ENCODE data around the gene HACD1. TPM values are rescaled to one million over a fixed set of nuclear protein-coding genes. Genes with fewer than 3 reads are reported as not detected.
A peak's percentile ranks its signal among the peaks of the same experiment; 100 is the strongest.

HACD1 gene
- total and polyA plus RNA-seq, 8 donors, result 11.5 to 142 (median 24.7) TPM

DNA sequence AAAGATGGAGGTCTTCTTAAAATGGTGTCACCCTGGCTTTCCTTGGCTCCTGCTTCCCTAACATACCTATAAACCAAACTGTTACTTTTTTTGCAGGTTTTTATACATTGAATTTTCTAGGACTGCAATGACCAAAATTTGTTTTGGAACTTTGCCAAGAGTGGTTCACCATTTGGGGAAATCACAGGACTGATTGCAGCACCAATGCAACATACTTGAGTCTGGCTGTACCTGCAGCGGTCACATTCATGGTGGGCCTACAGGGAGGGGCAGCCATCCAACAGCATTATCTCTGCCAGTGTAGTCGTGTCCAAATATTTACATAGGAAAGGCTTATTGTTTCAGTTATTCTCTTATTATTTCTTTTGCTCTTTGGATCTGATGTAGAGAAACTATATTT lies 69.0 kb downstream of the HACD1 start:
- Histone ChIP-seq H3K27ac (no peak overlapping the region), H3K9me3 (no peaks in the 10 kb centered on the region), H3K27me3 (no peaks in the 10 kb centered on the region), H3K36me3 (no peaks in the 10 kb centered on the region), H3K4me1 (peaks cover 0 to 6% (median 0%) of the 10 kb centered on the region in 4 donors), H3K4me3 (no peak overlapping the region)
- intact Hi-C loops (cut with DNase I; ENCODE audit: low total_unique reads), result no loop called here
- 20 to 67% (median 33%) methylated on average over 2 of the region's 2 CpGs for WGBS, 5 donors
- TF ChIP-seq, protein P1, sequence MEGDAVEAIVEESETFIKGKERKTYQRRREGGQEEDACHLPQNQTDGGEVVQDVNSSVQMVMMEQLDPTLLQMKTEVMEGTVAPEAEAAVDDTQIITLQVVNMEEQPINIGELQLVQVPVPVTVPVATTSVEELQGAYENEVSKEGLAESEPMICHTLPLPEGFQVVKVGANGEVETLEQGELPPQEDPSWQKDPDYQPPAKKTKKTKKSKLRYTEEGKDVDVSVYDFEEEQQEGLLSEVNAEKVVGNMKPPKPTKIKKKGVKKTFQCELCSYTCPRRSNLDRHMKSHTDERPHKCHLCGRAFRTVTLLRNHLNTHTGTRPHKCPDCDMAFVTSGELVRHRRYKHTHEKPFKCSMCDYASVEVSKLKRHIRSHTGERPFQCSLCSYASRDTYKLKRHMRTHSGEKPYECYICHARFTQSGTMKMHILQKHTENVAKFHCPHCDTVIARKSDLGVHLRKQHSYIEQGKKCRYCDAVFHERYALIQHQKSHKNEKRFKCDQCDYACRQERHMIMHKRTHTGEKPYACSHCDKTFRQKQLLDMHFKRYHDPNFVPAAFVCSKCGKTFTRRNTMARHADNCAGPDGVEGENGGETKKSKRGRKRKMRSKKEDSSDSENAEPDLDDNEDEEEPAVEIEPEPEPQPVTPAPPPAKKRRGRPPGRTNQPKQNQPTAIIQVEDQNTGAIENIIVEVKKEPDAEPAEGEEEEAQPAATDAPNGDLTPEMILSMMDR (IDR thresholded peaks at IDR 0.05), result no peak
- peak in 1 of 2 donors; percentile 23 for DNase-seq

DNA sequence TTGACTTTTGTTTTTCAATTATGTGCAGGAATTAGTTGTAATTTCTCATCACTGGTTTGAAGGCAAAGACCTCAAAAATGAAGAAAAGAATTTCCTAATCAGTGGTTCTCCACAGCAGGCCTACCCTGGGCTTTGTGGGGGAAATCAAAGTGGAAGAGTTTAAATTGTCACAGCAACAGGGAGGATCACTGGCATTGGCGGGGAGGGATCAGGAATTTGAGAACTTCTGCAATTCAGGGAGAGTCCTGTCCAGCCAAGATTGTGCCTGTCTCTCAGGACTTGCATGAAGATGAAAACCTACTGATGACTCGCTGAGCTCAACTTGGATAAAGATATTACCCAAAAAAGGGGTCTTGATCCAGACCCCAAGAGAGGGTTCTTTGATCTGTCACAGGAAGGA lies 70.1 kb downstream of the HACD1 start:
- H3K4me1 ChIP-seq, result peaks cover 0 to 6% (median 0%) of the 10 kb centered on the region in 4 donors
- H3K27ac ChIP-seq, result no peak overlapping the region
- 84 to 92% (median 91%) methylated on average over 2 of the region's 2 CpGs for WGBS, 5 donors
- H3K9me3 ChIP-seq, result no peaks in the 10 kb centered on the region
- H3K27me3 ChIP-seq, result no peaks in the 10 kb centered on the region
- TF ChIP-seq EP300 (IDR thresholded peaks at IDR 0.05), result no peak
- no peak for TF ChIP-seq POLR2AphosphoS5 (IDR thresholded peaks at IDR 0.05)
- TF ChIP-seq, protein P1 (IDR thresholded peaks at IDR 0.05), result no peak
- no peak for TF ChIP-seq POLR2A (IDR thresholded peaks at IDR 0.05)
- no peaks in the 10 kb centered on the region for H3K36me3 ChIP-seq
- intact Hi-C loops (cut with DNase I; ENCODE audit: low total_unique reads), result no loop called here
- DNase-seq, result no peak
- H3K4me3 ChIP-seq, result no peak overlapping the region

DNA sequence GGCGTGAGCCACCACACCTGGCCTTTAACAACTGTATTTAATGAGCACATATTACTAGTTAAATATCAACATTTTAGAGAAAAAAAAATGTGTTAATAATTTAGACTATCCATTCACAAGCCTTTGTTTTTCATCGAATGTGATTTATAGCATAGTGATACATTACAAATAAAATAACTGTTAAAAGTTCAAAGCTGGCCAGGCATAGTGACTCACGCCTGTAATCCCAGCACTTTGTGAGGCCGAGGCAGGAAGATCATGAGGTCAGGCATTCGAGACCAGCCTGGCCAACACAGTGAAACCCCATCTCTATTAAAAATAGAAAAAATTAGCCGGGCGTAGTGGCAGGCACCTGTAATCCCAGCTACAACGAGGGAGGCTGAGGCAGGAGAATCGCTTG lies 72.7 kb downstream of the HACD1 start:
- intact Hi-C loops (cut with DNase I; ENCODE audit: low total_unique reads), result no loop called here
- Histone ChIP-seq H3K4me1 (peaks cover 0 to 6% (median 0%) of the 10 kb centered on the region in 4 donors), H3K36me3 (no peaks in the 10 kb centered on the region), H3K4me3 (no peak overlapping the region), H3K9me3 (peaks cover 0 to 7% (median 3%) of the 10 kb centered on the region in 4 donors), H3K27ac (no peak overlapping the region), H3K27me3 (no peaks in the 10 kb centered on the region)
- TF ChIP-seq POLR2A (IDR thresholded peaks at IDR 0.05) (no peak), POLR2AphosphoS5 (IDR thresholded peaks at IDR 0.05) (no peak), EP300 (IDR thresholded peaks at IDR 0.05) (no peak)
- TF ChIP-seq, protein P1 (IDR thresholded peaks at IDR 0.05), result no peak
- 88 to 94% (median 90%) methylated on average over 9 of the region's 9 CpGs for WGBS, 5 donors
- DNase-seq, result no peak

Small RNA genes within 50 kb of the gene (small RNA-seq; reads per million reads assigned to genes)
- 0 reads per million in 4 donors for gene AC069542.2

Other genes starting within 250 kb of the HACD1 start
- gene ST8SIA6, start 162.8 kb downstream of the HACD1 start, total RNA-seq, result 1 to 10 TPM in 1 of 5 donors, not detected in 4; 3.7 TPM
- under 1 TPM in 2 of 3 donors, not detected in 1; 0.08 to 0.19 TPM for gene ST8SIA6, start 162.8 kb downstream of the HACD1 start, polyA plus RNA-seq
- 10 to 100 TPM in 2 of 5 donors, 1 to 10 TPM in 3; 7.0 to 49.2 (median 8.5) TPM for gene STAM, start 26.8 kb upstream of the HACD1 start, total RNA-seq
- 10 to 100 TPM in 2 of 3 donors, 1 to 10 TPM in 1; 6.8 to 12.1 (median 11.6) TPM for gene STAM, start 26.8 kb upstream of the HACD1 start, polyA plus RNA-seq
- gene TMEM236, start 134.8 kb upstream of the HACD1 start, total RNA-seq, result 1 to 10 TPM in 4 of 5 donors, not detected in 1; 1.1 to 9.6 (median 3.1) TPM
- gene TMEM236, start 134.8 kb upstream of the HACD1 start, polyA plus RNA-seq, result under 1 TPM in 2 of 3 donors, not detected in 1; 0.08 to 0.19 TPM
- gene MRC1, start 192.0 kb upstream of the HACD1 start, total RNA-seq, result 10 to 100 TPM in 3 of 5 donors, 1 to 10 TPM in 2; 4.9 to 50.3 (median 19.1) TPM
- 1 to 10 TPM; 1.9 to 7.9 (median 7.0) TPM for gene MRC1, start 192.0 kb upstream of the HACD1 start, polyA plus RNA-seq